Body of pancreas (tissue), 4 donors: Measurements from ENCODE around the gene ANGPTL2. TPM values are rescaled to one million over a fixed set of nuclear protein-coding genes. Genes with fewer than 3 reads are reported as not detected.

ENCODE experiments used
- ATAC-seq: fragments of 150-250 bp; one replicate; pipeline ENCODE4 v1.9.1; 2016
- DNase-seq, 4 donors: peaks; one replicate each; pipeline ENCODE4 v3.0.0-alpha.2; 2019
- H3K27ac ChIP-seq, 4 donors: fragments of 200-600 bp; sonication (generic); 1 replicate in 3 of 4; 2 replicates in 1 of 4; pipeline versions ENCODE4 v1.5.1 to v1.6.1; 2016 to 2019; ENCODE audit warnings: mild to moderate bottlenecking in 1 of 4, mixed read lengths in 1 of 4, moderate library complexity in 1 of 4
- H3K27me3 ChIP-seq, 2 donors: fragments of 200-600 bp; sonication (generic); one replicate each; pipeline ENCODE4 v1.6.0; 2016; ENCODE audit warnings: mild to moderate bottlenecking in 1 of 2
- H3K36me3 ChIP-seq, 2 donors: fragments of 200-600 bp; sonication (generic); replicated peaks in 1 of 2; 2 replicates each; pipeline ENCODE4 v1.5.1; 2016; ENCODE audit warnings: low read depth in 2 of 2; ENCODE audit not compliant: insufficient read depth in 1 of 2
- H3K4me1 ChIP-seq: fragments of 200-600 bp; sonication (generic); one replicate; pipeline ENCODE4 v1.6.0; 2016
- H3K4me3 ChIP-seq, 2 donors: fragments of 200-600 bp; sonication (generic); 1 replicate in 1 of 2; 2 replicates in 1 of 2; pipeline ENCODE4 v1.5.1; 2016 to 2019
- H3K9me3 ChIP-seq, 3 donors: fragments of 200-600 bp; sonication (generic); 1 replicate in 2 of 3; 2 replicates in 1 of 3; pipeline ENCODE4 v1.5.1; 2016
- POLR2A ChIP-seq, 3 donors: fragments of 450-650 bp; IDR thresholded peaks; one replicate each; pipeline ENCODE4 v1.6.1; 2016; ENCODE audit warnings: antibody characterized with exemption in 3 of 3, mild to moderate bottlenecking in 2 of 3
- WGBS, 2 donors: methylation state at CpG; one replicate each; pipeline ENCODE4 v1.1.5; 2017; 5-methylcytosine and 5-hydroxymethylcytosine counted together
- intact Hi-C: fragments of 100-400 bp; cut with DNase I; formaldehyde crosslinking; loops from one replicate; pipeline ENCODE4 v1.15.1; 2023
- total RNA-seq, 2 donors: library from RNA; depleted of rRNA; stranded (reverse); fragments of >200 nt; gene quantifications; one replicate each; pipeline ENCODE4 v1.1.0, GENCODE V29; 2016
- TF ChIP-seq, protein P1 (sequence below), 7 experiments: fragments of 450-650 bp in 4 of 7; fragments of 200-600 bp in 3 of 7; sonication (generic) in 3 of 7; IDR thresholded peaks; one replicate each; pipeline ENCODE4 v1.5.1; 2016 to 2019; ENCODE audit warnings: antibody characterized with exemption in 7 of 7

Gene ANGPTL2
- total RNA-seq, 2 donors from 2014 or later = 3.1 to 7.6 TPM

DNA sequence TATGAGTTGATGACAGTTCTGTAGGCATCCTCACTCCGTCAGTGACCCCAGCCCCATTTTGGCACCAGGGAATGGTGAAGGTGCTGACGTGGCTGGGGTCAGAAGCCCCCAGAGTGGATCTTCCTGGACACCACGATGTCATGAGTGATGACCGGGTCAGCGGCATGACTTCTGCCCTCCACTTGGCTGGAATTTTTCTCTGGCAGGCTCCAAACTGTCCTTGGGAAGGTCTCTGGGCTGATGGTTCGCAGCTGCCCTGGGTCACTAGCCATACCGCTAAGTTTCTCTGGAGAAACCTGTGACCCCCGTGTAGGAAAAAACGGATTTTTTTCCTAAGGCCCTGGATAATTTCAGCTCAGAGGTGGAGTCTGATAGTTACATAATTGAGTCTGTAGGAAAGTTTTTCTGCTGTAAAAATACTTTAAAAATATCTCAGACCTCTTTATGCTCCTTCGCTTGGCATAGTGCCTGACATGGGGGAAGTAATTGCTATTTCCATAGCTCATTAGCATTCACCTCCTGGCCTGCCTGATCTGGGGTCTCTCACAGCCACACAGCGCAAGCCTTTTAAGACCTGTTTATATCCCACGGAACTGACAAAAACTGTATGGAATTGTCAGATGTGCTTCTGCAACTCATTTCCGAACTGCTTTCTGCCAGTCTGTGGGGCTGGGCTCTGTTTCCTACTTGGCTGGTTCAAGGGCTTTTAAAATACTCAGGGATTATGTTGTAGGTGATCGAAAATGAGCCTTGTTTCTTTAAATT, 69.2 kb downstream of the ANGPTL2 start:
- Histone ChIP-seq H3K36me3 (no peaks in the 10 kb centered on the region), H3K9me3 (no peaks in the 10 kb centered on the region), H3K27ac (no peak overlapping the region), H3K4me1 (no peaks in the 10 kb centered on the region), H3K27me3 (no peaks in the 10 kb centered on the region), H3K4me3 (no peak overlapping the region)
- intact Hi-C loops = no loop called here
- 77 to 82% methylated on average over 14 of the region's 14 CpGs for WGBS, 2 donors
- ATAC-seq = peak; percentile 27
- TF ChIP-seq POLR2A (IDR thresholded peaks at IDR 0.05) = no peak
- TF ChIP-seq, protein P1, sequence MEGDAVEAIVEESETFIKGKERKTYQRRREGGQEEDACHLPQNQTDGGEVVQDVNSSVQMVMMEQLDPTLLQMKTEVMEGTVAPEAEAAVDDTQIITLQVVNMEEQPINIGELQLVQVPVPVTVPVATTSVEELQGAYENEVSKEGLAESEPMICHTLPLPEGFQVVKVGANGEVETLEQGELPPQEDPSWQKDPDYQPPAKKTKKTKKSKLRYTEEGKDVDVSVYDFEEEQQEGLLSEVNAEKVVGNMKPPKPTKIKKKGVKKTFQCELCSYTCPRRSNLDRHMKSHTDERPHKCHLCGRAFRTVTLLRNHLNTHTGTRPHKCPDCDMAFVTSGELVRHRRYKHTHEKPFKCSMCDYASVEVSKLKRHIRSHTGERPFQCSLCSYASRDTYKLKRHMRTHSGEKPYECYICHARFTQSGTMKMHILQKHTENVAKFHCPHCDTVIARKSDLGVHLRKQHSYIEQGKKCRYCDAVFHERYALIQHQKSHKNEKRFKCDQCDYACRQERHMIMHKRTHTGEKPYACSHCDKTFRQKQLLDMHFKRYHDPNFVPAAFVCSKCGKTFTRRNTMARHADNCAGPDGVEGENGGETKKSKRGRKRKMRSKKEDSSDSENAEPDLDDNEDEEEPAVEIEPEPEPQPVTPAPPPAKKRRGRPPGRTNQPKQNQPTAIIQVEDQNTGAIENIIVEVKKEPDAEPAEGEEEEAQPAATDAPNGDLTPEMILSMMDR (IDR thresholded peaks at IDR 0.05) = no peak
- peak in 1 of 4 donors; percentile 13 for DNase-seq

DNA sequence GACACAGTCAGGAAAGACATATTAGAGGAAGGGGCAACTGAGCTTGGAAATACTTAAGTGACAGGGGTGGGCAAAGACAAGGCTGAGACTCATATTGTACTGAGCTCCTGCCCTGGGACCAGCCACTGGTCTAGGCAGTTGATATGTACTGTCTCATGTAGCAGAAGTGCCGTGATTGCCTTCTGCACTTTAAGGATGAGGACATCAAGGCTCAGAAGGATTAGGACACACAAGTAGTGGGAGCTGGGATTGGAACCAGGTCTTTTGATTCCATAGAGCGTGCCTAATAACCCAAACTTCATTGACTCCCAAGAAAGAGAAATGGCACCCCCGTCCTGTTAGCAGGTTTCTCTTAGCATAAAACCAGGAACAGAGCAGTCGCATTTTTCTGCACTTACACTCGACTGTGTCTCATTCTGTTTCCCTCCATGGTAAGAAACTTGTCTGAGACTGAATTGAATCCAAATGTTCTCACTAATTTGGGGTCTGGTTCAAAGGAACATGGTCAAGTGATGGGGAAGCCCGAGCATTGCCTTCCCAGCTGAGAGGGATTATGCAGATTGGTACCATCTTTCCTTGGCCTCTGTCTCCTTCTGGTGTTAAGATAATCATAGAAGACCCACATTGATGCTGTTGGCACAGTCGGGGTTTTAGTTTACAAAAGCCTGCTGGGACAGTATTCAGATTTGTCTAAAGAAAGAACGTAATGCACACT, 70.4 kb downstream of the ANGPTL2 start:
- H3K4me1 ChIP-seq = no peaks in the 10 kb centered on the region
- TF ChIP-seq, protein P1 (IDR thresholded peaks at IDR 0.05) = no peak
- no peak for TF ChIP-seq POLR2A (IDR thresholded peaks at IDR 0.05)
- intact Hi-C loops = no loop called here
- ATAC-seq (no peak), DNase-seq (no peak)
- H3K27me3 ChIP-seq = no peaks in the 10 kb centered on the region
- WGBS, 2 donors = 85 to 87% methylated on average over 8 of the region's 8 CpGs
- H3K36me3 ChIP-seq = no peaks in the 10 kb centered on the region
- no peak overlapping the region for H3K4me3 ChIP-seq
- H3K9me3 ChIP-seq = no peaks in the 10 kb centered on the region
- H3K27ac ChIP-seq = no peak overlapping the region

DNA sequence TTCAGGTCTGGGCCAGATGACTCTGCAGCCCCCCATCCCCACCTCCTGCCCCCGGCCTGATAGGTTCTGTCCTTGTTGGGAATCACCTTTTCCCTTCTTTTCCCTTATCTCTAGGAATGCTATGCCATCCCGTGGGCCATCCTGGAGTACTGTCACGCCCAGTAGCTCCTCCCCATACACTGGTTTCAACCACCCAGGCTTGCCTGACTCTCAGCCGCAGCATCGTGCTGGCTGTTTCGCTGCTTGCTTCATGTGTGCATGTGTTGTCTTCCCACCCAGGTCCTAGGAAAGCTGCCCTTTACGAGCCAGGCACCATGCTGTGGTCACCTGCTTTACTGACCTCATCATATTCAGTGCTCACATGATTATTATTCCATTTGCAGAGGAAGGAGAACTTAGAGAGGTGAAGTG, 71.8 kb downstream of the ANGPTL2 start:
- Histone ChIP-seq H3K27me3 (no peaks in the 10 kb centered on the region), H3K4me3 (no peak overlapping the region), H3K36me3 (no peaks in the 10 kb centered on the region), H3K4me1 (no peaks in the 10 kb centered on the region), H3K9me3 (no peaks in the 10 kb centered on the region), H3K27ac (no peak overlapping the region)
- ATAC-seq (no peak), DNase-seq (no peak)
- 85 to 90% methylated on average over 7 of the region's 7 CpGs for WGBS, 2 donors
- intact Hi-C loops = no loop called here
- TF ChIP-seq POLR2A (IDR thresholded peaks at IDR 0.05) = no peak
- TF ChIP-seq, protein P1 (IDR thresholded peaks at IDR 0.05) = no peak

DNA sequence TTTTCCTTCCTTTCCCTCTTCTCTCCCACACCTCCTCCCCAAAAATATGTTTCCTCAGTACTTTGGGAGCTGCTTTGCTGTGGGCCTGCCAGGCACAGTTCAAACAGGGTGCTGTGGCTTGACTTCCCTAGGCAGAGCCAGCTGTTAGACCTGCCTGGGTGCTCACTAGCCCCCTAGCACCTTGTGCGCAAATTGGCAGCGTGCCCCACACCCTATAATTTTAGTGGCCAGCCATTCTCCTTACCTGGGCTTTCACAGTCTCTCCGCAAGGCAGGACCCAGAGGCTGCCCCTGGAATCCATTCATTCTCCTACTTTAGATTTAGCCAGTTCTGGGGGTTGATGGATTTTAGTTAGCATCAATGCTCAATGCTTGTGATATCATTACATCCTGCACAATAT, 72.3 kb downstream of the ANGPTL2 start:
- Histone ChIP-seq H3K36me3 (no peaks in the 10 kb centered on the region), H3K27ac (no peak overlapping the region), H3K4me3 (no peak overlapping the region), H3K4me1 (no peaks in the 10 kb centered on the region), H3K9me3 (no peaks in the 10 kb centered on the region), H3K27me3 (no peaks in the 10 kb centered on the region)
- intact Hi-C loops = no loop called here
- no peak for ATAC-seq
- no peak for DNase-seq
- 97 to 98% methylated on average over 3 of the region's 3 CpGs for WGBS, 2 donors
- TF ChIP-seq, protein P1 (IDR thresholded peaks at IDR 0.05) = no peak
- no peak for TF ChIP-seq POLR2A (IDR thresholded peaks at IDR 0.05)
